GM12891 (cell line): ENCODE data around the gene HOXD11.

Experiments
- POLR2A ChIP-seq: IDR thresholded peaks from 2 replicates; pipeline ENCODE4 v1.6.1; 2011; ENCODE audit warnings: low read depth, low read length, control low read depth
- POLR2AphosphoS5 ChIP-seq: IDR thresholded peaks from 2 replicates; pipeline ENCODE4 v1.6.1; 2011; ENCODE audit warnings: low read depth, low read length, control low read depth
- POU2F2 ChIP-seq: IDR thresholded peaks from 2 replicates; pipeline ENCODE4 v1.6.1; 2011; ENCODE audit warnings: low read depth, mild to moderate bottlenecking, control low read depth, low read length, moderate library complexity
- SPI1 ChIP-seq: IDR thresholded peaks from 2 replicates; pipeline ENCODE4 v1.6.1; 2011; ENCODE audit warnings: low read depth, low read length, control low read depth
- TAF1 ChIP-seq: IDR thresholded peaks from 2 replicates; pipeline ENCODE4 v1.6.1; 2011; ENCODE audit warnings: low read depth, low read length, control low read depth

DNA sequence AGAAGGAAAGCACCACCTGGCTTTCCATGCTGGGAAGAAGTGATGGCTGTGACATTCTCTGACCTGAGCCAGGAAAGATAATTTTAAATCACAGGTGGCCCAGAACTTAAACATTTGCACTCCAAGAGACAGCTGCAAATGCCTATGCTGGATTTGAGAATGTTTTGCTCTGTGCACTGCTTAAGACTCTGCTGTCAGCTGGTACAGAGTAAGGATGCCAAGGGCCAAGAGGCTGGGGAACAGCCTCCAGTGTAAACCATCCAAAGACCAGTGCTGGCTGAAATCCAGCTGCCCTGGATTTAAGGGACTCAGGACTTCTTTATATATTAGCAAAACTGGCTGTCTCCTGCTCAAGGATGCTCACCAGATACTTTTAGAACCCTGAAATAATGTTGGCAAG is 26.3 kb downstream of the HOXD11 start:
- TF ChIP-seq POLR2AphosphoS5 (no peak), POLR2A (no peak), TAF1 (no peak), SPI1 (no peak), POU2F2 (no peak)
